GM19099 (cell line): ENCODE results near the gene USH2A.

Source experiments
- POLR2A ChIP-seq: IDR thresholded peaks from 3 replicates; pipeline ENCODE4 v1.6.1; 2011; ENCODE audit warnings: low read depth; ENCODE audit not compliant: insufficient read length; ENCODE audit errors: extremely low read depth

The USH2A gene

GRCh38 chr1:215875712-215876111, 547.5 kb downstream of the USH2A start:
- TF ChIP-seq POLR2A = no peak

- no peak for TF ChIP-seq POLR2A
Measured at GRCh38 chr1:215875236-215875635, 548.0 kb downstream of the USH2A start.

- TF ChIP-seq POLR2A = no peak
Measured at GRCh38 chr1:215872658-215873057, 550.6 kb downstream of the USH2A start.

GRCh38 chr1:215868500-215868899, 554.7 kb downstream of the USH2A start:
- TF ChIP-seq POLR2A = no peak

- TF ChIP-seq POLR2A = no peak
Measured at GRCh38 chr1:215865060-215865459, 558.2 kb downstream of the USH2A start.

GRCh38 chr1:215863796-215864195, 559.5 kb downstream of the USH2A start:
- TF ChIP-seq POLR2A = no peak

- no peak for TF ChIP-seq POLR2A
Measured at GRCh38 chr1:215860833-215861232, 562.4 kb downstream of the USH2A start.

GRCh38 chr1:215857317-215857716, 565.9 kb downstream of the USH2A start:
- TF ChIP-seq POLR2A = no peak

- TF ChIP-seq POLR2A = no peak
Measured at GRCh38 chr1:215845234-215845891, 577.9 kb downstream of the USH2A start.

- TF ChIP-seq POLR2A = no peak
Measured at GRCh38 chr1:215844777-215845176, 578.5 kb downstream of the USH2A start.

- no peak for TF ChIP-seq POLR2A
Measured at GRCh38 chr1:215844266-215844665, 579.0 kb downstream of the USH2A start.

GRCh38 chr1:215842905-215843304, 580.3 kb downstream of the USH2A start:
- TF ChIP-seq POLR2A = no peak

GRCh38 chr1:215835951-215836350, 587.3 kb downstream of the USH2A start:
- no peak for TF ChIP-seq POLR2A

- TF ChIP-seq POLR2A = no peak
Measured at GRCh38 chr1:215833941-215834729, 589.1 kb downstream of the USH2A start.

- no peak for TF ChIP-seq POLR2A
Measured at GRCh38 chr1:215830226-215830810, 592.9 kb downstream of the USH2A start.

GRCh38 chr1:215825056-215825455, 598.2 kb downstream of the USH2A start:
- TF ChIP-seq POLR2A = no peak

- TF ChIP-seq POLR2A = no peak
Measured at GRCh38 chr1:215824245-215824644, 599.0 kb downstream of the USH2A start.

GRCh38 chr1:215819114-215819513, 604.1 kb downstream of the USH2A start:
- no peak for TF ChIP-seq POLR2A
